ENCODE data around the gene PLEKHA6.

PLEKHA6 gene

DNA sequence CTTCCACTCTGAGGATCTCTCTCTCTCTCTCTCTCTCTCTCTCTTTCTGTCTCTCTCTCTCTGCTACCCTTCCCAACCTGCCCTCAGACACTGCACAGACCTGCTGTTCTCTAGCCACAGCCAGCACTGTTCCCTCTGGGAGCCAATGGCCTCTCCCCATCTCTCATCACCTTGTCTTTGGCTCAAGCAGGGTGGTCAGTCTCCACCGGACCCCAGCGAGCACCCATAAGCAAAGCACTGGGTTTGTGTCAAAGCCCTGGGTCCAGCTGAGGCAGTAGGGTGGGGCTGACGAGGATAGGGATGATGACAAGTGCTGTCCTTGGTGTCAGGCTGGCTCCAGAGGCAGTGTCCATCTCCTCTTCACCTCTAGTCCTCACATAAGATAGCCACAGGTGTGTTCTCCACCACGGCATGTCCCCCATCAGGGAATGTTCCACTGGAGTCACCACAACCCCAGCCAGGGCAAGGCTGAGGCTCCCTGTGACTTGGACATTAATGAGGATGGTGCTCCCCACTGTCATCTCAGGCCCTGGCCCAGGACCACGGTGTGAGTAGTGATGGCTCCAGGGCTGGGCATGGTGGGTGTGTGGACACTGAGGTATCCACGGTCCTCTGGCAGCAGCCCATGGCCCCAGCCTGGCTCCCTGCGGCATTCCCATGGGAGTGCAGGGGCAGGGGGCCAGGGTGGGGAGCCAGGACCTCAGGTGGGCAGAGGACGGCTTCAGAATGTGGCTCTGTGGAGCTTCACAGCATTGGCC lies 137.5 kb downstream of the PLEKHA6 start:
- Histone ChIP-seq H3K27ac (ENCODE audit: poor library complexity, severe bottlenecking) (no peak overlapping the region), H3K27me3 (ENCODE audit: insufficient read depth, poor library complexity, severe bottlenecking) (no peaks in the 10 kb centered on the region), H3K9me3 (ENCODE audit: severe bottlenecking) (no peaks in the 10 kb centered on the region), H3K4me3 (ENCODE audit: severe bottlenecking) (no peak overlapping the region), H3K4me1 (ENCODE audit: insufficient read depth, poor library complexity, severe bottlenecking) (peaks cover 17% of the 10 kb centered on the region), H3K36me3 (ENCODE audit: low read depth) (no peaks in the 10 kb centered on the region)
- TF ChIP-seq, protein P1, sequence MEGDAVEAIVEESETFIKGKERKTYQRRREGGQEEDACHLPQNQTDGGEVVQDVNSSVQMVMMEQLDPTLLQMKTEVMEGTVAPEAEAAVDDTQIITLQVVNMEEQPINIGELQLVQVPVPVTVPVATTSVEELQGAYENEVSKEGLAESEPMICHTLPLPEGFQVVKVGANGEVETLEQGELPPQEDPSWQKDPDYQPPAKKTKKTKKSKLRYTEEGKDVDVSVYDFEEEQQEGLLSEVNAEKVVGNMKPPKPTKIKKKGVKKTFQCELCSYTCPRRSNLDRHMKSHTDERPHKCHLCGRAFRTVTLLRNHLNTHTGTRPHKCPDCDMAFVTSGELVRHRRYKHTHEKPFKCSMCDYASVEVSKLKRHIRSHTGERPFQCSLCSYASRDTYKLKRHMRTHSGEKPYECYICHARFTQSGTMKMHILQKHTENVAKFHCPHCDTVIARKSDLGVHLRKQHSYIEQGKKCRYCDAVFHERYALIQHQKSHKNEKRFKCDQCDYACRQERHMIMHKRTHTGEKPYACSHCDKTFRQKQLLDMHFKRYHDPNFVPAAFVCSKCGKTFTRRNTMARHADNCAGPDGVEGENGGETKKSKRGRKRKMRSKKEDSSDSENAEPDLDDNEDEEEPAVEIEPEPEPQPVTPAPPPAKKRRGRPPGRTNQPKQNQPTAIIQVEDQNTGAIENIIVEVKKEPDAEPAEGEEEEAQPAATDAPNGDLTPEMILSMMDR (IDR thresholded peaks at IDR 0.05; ENCODE audit: poor library complexity, severe bottlenecking), result no peak
- DNase-seq (ENCODE audit: low spot score), result no peak
- no peak for ATAC-seq (ENCODE audit: low read depth)

DNA sequence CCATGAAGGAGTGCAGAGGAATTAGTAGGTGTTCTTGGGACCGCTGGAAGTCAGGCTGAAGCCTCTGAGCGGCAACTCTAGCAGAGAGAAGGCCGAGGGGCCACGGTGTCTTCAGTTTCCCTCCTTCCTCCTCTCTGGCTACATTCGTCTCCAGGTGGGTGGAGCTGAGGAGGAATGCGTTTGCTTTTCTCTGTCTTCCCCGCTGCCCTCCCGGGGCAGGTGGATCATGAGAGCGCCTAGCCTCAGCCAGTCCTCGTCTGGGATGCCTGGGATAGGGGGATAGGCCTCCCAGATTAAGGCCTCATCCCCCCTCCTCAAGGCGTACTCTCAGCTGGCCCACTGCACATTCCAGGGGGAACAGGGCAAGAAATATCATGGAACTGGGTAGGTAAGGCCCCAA lies 138.5 kb downstream of the PLEKHA6 start:
- Histone ChIP-seq H3K27ac (ENCODE audit: poor library complexity, severe bottlenecking) (no peak overlapping the region), H3K9me3 (ENCODE audit: severe bottlenecking) (no peaks in the 10 kb centered on the region), H3K27me3 (ENCODE audit: insufficient read depth, poor library complexity, severe bottlenecking) (no peaks in the 10 kb centered on the region), H3K4me3 (ENCODE audit: severe bottlenecking) (no peak overlapping the region), H3K4me1 (ENCODE audit: insufficient read depth, poor library complexity, severe bottlenecking) (peaks cover 12% of the 10 kb centered on the region), H3K36me3 (ENCODE audit: low read depth) (no peaks in the 10 kb centered on the region)
- DNase-seq (ENCODE audit: low spot score), result no peak
- TF ChIP-seq, protein P1 (IDR thresholded peaks at IDR 0.05; ENCODE audit: poor library complexity, severe bottlenecking), result no peak
- no peak for ATAC-seq (ENCODE audit: low read depth)

DNA sequence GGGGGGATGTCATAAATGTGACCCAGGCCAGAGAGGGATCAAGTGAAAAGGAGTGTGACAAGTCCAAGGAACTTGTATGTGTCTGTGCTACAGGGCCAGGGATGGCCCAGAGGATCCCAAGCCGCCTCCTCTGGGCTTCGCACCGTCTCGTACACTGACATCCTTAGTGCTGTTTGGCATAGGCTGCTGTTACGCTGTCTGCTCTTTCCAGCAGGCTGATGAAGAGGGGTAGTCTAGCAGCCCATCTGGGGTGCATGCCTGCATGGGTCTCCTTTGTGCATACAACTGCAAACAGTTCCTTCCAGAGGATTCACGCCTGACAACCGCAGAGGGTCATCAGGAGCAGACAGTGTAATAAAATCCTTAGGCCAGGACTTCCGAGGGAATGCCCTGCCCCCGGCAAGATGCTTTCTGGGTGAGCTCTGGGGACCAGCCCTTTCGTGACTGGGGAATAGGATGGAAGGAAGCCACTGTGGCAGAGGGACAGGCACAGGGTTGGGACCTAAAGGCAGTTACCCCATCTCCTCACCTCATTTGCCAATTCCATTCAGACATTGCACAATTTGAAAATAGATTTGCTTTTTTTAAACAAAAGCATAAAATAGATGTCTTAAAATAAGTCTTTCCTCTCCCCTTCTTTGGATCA lies 139.6 kb downstream of the PLEKHA6 start:
- TF ChIP-seq, protein P1 (IDR thresholded peaks at IDR 0.05; ENCODE audit: poor library complexity, severe bottlenecking), result no peak
- no peak for DNase-seq (ENCODE audit: low spot score)

DNA sequence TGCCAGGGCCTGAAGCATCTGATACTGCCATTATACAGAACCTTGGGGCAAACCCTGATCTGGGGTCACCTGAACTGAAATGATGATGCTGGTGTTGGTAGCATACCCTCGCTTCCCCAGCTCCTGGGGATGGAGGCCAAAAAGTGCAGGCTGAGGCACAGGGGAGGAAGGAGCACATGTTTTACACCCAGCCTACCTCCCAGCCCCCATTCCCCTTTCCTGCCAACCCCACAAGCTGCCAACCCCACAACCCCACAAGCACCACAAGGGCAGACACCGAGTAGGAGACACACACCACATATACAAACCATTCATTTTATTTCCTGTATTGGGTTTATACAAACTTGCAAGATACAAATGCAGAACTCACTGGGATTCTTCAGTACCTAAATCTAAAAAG lies 141.2 kb downstream of the PLEKHA6 start:
- Histone ChIP-seq H3K36me3 (ENCODE audit: low read depth) (no peaks in the 10 kb centered on the region), H3K4me1 (ENCODE audit: insufficient read depth, poor library complexity, severe bottlenecking) (no peaks in the 10 kb centered on the region), H3K9me3 (ENCODE audit: severe bottlenecking) (no peaks in the 10 kb centered on the region), H3K27ac (ENCODE audit: poor library complexity, severe bottlenecking) (no peak overlapping the region), H3K4me3 (ENCODE audit: severe bottlenecking) (no peak overlapping the region), H3K27me3 (ENCODE audit: insufficient read depth, poor library complexity, severe bottlenecking) (no peaks in the 10 kb centered on the region)
- DNase-seq (ENCODE audit: low spot score) (no peak), ATAC-seq (ENCODE audit: low read depth) (no peak)
- TF ChIP-seq, protein P1 (IDR thresholded peaks at IDR 0.05; ENCODE audit: poor library complexity, severe bottlenecking), result no peak

More for the DNA sequence above, 139.6 kb downstream of the PLEKHA6 start:
- ATAC-seq (ENCODE audit: low read depth), result no peak
- Histone ChIP-seq H3K9me3 (ENCODE audit: severe bottlenecking) (no peaks in the 10 kb centered on the region), H3K27ac (ENCODE audit: poor library complexity, severe bottlenecking) (no peak overlapping the region), H3K27me3 (ENCODE audit: insufficient read depth, poor library complexity, severe bottlenecking) (no peaks in the 10 kb centered on the region), H3K4me3 (ENCODE audit: severe bottlenecking) (no peak overlapping the region), H3K36me3 (ENCODE audit: low read depth) (no peaks in the 10 kb centered on the region), H3K4me1 (ENCODE audit: insufficient read depth, poor library complexity, severe bottlenecking) (peaks cover 2% of the 10 kb centered on the region)

DNA sequence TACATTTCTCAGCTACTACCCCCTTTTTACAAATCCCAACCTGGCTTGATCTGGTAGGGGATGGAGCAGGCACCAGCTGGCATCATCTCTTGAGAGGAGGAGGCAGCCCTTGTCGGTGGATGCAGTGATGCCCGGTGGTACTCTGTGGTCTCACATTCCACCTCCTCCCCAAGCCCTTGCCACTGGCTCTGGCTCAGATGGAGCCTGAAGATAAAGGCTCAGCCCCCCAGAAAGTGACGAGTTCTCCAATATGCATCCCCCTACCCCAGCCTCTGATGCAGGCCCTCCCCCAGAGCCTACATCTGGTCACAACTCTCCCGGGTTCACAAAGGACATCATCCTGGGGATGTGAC lies 142.1 kb downstream of the PLEKHA6 start:
- DNase-seq (ENCODE audit: low spot score) (no peak), ATAC-seq (ENCODE audit: low read depth) (no peak)
- Histone ChIP-seq H3K27me3 (ENCODE audit: insufficient read depth, poor library complexity, severe bottlenecking) (no peaks in the 10 kb centered on the region), H3K36me3 (ENCODE audit: low read depth) (no peaks in the 10 kb centered on the region), H3K4me1 (ENCODE audit: insufficient read depth, poor library complexity, severe bottlenecking) (no peaks in the 10 kb centered on the region), H3K27ac (ENCODE audit: poor library complexity, severe bottlenecking) (no peak overlapping the region), H3K4me3 (ENCODE audit: severe bottlenecking) (no peak overlapping the region), H3K9me3 (ENCODE audit: severe bottlenecking) (no peaks in the 10 kb centered on the region)
- TF ChIP-seq, protein P1 (IDR thresholded peaks at IDR 0.05; ENCODE audit: poor library complexity, severe bottlenecking), result no peak
